Measurements from ENCODE around the gene PIN1.

DNA sequence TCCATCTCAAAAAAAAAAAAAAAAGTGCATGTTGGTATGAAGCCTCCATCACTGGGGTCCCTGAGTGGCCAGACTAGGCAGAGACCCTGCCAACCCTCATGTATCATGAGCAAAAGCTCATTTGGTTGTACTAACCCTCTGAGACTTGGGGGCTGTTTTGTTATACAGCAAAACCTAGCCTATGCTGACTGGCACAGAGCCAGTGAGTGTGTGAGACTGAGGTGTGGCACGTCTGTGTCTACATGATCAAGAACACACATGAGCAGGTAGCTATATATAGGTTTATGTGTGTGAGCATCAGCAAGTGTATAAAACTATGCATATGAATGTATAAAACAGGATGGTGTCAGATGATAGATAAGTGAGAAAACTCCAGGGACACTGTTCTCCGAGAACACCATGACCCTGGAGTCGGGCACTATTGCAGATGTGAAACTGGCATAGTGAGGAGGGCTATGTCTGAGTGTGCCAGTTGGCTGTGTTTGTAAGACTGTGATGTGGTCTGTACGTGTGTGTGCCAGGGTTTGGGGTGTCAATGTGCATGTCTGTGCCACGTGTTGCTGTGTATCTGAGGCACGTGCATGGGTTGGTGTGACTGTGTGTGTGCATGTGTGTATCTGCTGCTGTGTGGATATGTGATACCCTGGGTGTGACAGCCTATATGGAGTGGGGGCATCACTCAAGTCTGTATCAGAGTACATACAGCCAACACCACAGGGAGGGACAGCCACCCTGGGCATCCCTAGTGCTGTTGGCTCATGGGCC, 56.7 kb downstream of the PIN1 start:
- TF ChIP-seq POLR2AphosphoS5 (IDR thresholded peaks at IDR 0.05), result no peak
- TF ChIP-seq, protein P1, sequence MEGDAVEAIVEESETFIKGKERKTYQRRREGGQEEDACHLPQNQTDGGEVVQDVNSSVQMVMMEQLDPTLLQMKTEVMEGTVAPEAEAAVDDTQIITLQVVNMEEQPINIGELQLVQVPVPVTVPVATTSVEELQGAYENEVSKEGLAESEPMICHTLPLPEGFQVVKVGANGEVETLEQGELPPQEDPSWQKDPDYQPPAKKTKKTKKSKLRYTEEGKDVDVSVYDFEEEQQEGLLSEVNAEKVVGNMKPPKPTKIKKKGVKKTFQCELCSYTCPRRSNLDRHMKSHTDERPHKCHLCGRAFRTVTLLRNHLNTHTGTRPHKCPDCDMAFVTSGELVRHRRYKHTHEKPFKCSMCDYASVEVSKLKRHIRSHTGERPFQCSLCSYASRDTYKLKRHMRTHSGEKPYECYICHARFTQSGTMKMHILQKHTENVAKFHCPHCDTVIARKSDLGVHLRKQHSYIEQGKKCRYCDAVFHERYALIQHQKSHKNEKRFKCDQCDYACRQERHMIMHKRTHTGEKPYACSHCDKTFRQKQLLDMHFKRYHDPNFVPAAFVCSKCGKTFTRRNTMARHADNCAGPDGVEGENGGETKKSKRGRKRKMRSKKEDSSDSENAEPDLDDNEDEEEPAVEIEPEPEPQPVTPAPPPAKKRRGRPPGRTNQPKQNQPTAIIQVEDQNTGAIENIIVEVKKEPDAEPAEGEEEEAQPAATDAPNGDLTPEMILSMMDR (IDR thresholded peaks at IDR 0.05 in 8 of 11, conservative IDR thresholded peaks at IDR 0.05 in 3 of 11), result no peak
